ENCODE measurements around the gene GPR137.

GPR137 gene

GRCh38 chr11:64295760-64296159 lies 10.1 kb downstream of the GPR137 start:
- Histone ChIP-seq H3K27me3 (peaks cover 100% of the 10 kb centered on the region), H3K4me3 (ENCODE audit: low read depth in 1 of 2, low read length in 1 of 2) (no peak overlapping the region), H3K27ac (no peak overlapping the region), H3K9me3 (no peaks in the 10 kb centered on the region), H3K36me3 (no peaks in the 10 kb centered on the region), H3K4me1 (ENCODE audit: control insufficient read depth in 1 of 2, insufficient read depth in 1 of 2, low read depth in 1 of 2, low read length in 1 of 2) (peaks cover 14 to 38% of the 10 kb centered on the region in 2 experiments)
- no peak for TF ChIP-seq CTCF (IDR thresholded peaks at IDR 0.05)

GRCh38 chr11:64296236-64296635 lies 10.6 kb downstream of the GPR137 start:
- no peak for TF ChIP-seq CTCF (IDR thresholded peaks at IDR 0.05)
- no peak overlapping the region for H3K27ac ChIP-seq
- H3K9me3 ChIP-seq = no peaks in the 10 kb centered on the region
- H3K27me3 ChIP-seq = peaks cover 98% of the 10 kb centered on the region
- H3K4me1 ChIP-seq (ENCODE audit: control insufficient read depth in 1 of 2, insufficient read depth in 1 of 2, low read depth in 1 of 2, low read length in 1 of 2) = peaks cover 16 to 37% of the 10 kb centered on the region in 2 experiments
- no peak overlapping the region for H3K4me3 ChIP-seq (ENCODE audit: low read depth in 1 of 2, low read length in 1 of 2)
- no peaks in the 10 kb centered on the region for H3K36me3 ChIP-seq

DNA sequence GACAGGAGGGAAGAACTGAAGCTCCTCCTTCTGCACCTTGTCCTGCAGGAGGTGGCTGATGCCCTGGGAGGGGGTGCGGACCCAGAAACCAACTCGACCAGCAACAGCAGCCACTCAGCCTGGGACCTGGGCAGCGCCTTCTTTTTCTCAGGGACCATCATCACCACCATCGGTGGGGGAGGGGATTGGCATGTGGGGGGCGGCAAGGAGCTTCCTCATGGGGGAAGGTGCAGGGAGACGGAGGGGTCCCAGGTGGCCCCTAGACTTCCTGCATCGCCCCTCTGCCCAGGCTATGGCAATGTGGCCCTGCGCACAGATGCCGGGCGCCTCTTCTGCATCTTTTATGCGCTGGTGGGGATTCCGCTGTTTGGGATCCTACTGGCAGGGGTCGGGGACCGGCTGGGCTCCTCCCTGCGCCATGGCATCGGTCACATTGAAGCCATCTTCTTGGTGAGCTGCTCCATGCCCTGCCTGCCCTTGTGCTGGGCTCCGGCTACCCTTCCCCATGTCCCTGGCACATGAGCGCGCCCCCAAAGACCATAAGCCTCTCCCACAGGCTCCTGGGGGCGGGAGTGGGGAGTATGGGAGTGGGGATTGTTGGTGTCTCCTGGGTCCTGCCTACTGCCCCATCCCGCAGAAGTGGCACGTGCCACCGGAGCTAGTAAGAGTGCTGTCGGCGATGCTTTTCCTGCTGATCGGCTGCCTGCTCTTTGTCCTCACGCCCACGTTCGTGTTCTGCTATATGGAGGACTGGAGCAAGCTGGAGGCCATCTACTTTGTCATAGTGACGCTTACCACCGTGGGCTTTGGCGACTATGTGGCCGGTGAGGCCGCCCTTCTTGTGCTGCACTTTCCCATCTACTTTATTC lies 11.4 kb downstream of the GPR137 start:
- H3K4me3 ChIP-seq (ENCODE audit: low read depth in 1 of 2, low read length in 1 of 2) = no peak overlapping the region
- no peaks in the 10 kb centered on the region for H3K36me3 ChIP-seq
- H3K27me3 ChIP-seq = peaks cover 97% of the 10 kb centered on the region
- H3K9me3 ChIP-seq = no peaks in the 10 kb centered on the region
- TF ChIP-seq CTCF (IDR thresholded peaks at IDR 0.05) = no peak
- H3K27ac ChIP-seq = no peak overlapping the region
- peaks cover 20 to 34% of the 10 kb centered on the region in 2 experiments for H3K4me1 ChIP-seq (ENCODE audit: control insufficient read depth in 1 of 2, insufficient read depth in 1 of 2, low read depth in 1 of 2, low read length in 1 of 2)

DNA sequence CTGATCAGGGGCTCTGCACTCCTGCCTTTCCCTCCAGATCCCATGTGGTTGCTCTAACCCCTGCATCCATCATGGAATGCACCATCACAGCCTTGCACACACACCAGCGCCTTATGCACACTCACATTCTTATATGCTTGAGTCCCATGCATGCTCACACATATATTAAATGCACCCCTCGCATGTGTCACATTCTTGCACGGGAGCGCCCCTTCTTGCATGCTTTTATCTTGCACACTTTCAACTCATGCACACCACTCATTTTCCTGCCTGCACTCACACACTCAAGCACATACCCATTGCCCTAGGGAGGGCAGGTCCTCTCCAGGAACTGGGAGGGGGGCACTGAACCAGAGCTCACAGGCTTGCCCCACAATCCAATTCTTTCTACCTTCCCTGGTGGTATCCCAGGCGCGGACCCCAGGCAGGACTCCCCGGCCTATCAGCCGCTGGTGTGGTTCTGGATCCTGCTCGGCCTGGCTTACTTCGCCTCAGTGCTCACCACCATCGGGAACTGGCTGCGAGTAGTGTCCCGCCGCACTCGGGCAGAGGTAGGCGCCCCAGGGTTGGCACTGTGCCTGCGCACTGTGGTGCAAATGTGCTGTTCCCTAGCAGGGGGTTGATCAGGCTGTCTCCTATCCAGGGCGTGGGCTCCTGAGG lies 12.2 kb downstream of the GPR137 start:
- H3K27me3 ChIP-seq = peaks cover 95% of the 10 kb centered on the region
- H3K36me3 ChIP-seq = no peaks in the 10 kb centered on the region
- no peaks in the 10 kb centered on the region for H3K9me3 ChIP-seq

More for the DNA sequence above, 12.2 kb downstream of the GPR137 start:
- no peak overlapping the region for H3K4me3 ChIP-seq (ENCODE audit: low read depth in 1 of 2, low read length in 1 of 2)
- no peak overlapping the region for H3K27ac ChIP-seq
- H3K4me1 ChIP-seq (ENCODE audit: control insufficient read depth in 1 of 2, insufficient read depth in 1 of 2, low read depth in 1 of 2, low read length in 1 of 2) = peaks cover 20 to 27% of the 10 kb centered on the region in 2 experiments
- TF ChIP-seq CTCF (IDR thresholded peaks at IDR 0.05) = no peak
